WTC11 (cell line): ENCODE results near the gene ZNF35. TPM values are rescaled to one million over a fixed set of nuclear protein-coding genes. Genes with fewer than 3 reads are reported as not detected.

Source experiments
- ATAC-seq: fragments of 200-7000 bp; cut with Tn5 transposase; 2 replicates; pipeline ENCODE4 v1.10.0; 2021; ENCODE audit warnings: mild to moderate bottlenecking, moderate library complexity
- CTCF ChIA-PET: fragments of 300-600 bp; sonication (Branson Sonifier 250); formaldehyde crosslinking; loops from one replicate; lab custom pipeline; 2021; ENCODE audit warnings: antibody characterized with exemption; lab: Charles Lee
- POLR2A ChIA-PET: fragments of 350-600 bp; sonication (Branson Sonifier 250); formaldehyde crosslinking; loops from one replicate; lab custom pipeline; 2021; ENCODE audit warnings: antibody characterized with exemption; lab: Charles Lee
- DNase-seq: peaks from one replicate; pipeline ENCODE4 v3.0.0; 2021; ENCODE audit warnings: low spot score
- H3K27ac Mint-ChIP-seq: 2 replicates; pipeline ENCODE4 v1.8.0; 2021; ENCODE audit warnings: mixed read lengths
- H3K27me3 Mint-ChIP-seq: 2 replicates; pipeline ENCODE4 v1.8.0; 2021; ENCODE audit warnings: low read depth, mild to moderate bottlenecking, moderate library complexity, mixed read lengths
- H3K36me3 Mint-ChIP-seq: 2 replicates; pipeline ENCODE4 v1.8.0; 2021; ENCODE audit warnings: mixed read lengths
- H3K4me1 Mint-ChIP-seq: 2 replicates; pipeline ENCODE4 v1.8.0; 2022; ENCODE audit warnings: mixed read lengths
- H3K4me3 Mint-ChIP-seq: 2 replicates; pipeline ENCODE4 v1.8.0; 2021; ENCODE audit warnings: mild to moderate bottlenecking, moderate library complexity, mixed read lengths
- H3K9me3 Mint-ChIP-seq: 2 replicates; pipeline ENCODE4 v1.8.0; 2021; ENCODE audit warnings: mixed read lengths
- AFF4 ChIP-seq: sonication (generic); formaldehyde crosslinking; IDR thresholded peaks from 2 replicates; pipeline ENCODE4 v1.8.1; 2023; ENCODE audit warnings: mild to moderate bottlenecking, missing genetic modification reagents, borderline replicate concordance
- ARID4B ChIP-seq: sonication (generic); formaldehyde crosslinking; IDR thresholded peaks from 2 replicates; pipeline ENCODE4 v1.8.0; 2023; ENCODE audit warnings: missing genetic modification reagents, mild to moderate bottlenecking, borderline replicate concordance
- CREM ChIP-seq: sonication (generic); formaldehyde crosslinking; IDR thresholded peaks from 2 replicates; pipeline ENCODE4 v1.8.1; 2022; ENCODE audit warnings: mild to moderate bottlenecking, missing genetic modification reagents, moderate library complexity
- EMX1 ChIP-seq: fragments of 250-450 bp; sonication (Bioruptor Pico); IDR thresholded peaks from 2 replicates; pipeline ENCODE4 v1.8.0; 2021; ENCODE audit warnings: mild to moderate bottlenecking
- ETV6 ChIP-seq: sonication (generic); formaldehyde crosslinking; IDR thresholded peaks from 2 replicates; pipeline ENCODE4 v1.8.1; 2022; ENCODE audit warnings: mild to moderate bottlenecking, missing genetic modification reagents
- FOXK1 ChIP-seq: sonication (generic); formaldehyde crosslinking; IDR thresholded peaks from 2 replicates; pipeline ENCODE4 v1.8.0; 2022; ENCODE audit warnings: mild to moderate bottlenecking, moderate library complexity, missing genetic modification reagents
- FOXP4 ChIP-seq: sonication (generic); formaldehyde crosslinking; IDR thresholded peaks from 2 replicates; pipeline ENCODE4 v1.8.0; 2022; ENCODE audit warnings: mild to moderate bottlenecking, missing genetic modification reagents
- IRF2 ChIP-seq: sonication (generic); formaldehyde crosslinking; IDR thresholded peaks from 2 replicates; pipeline ENCODE4 v1.8.0; 2022; ENCODE audit warnings: low read depth, missing genetic modification reagents, borderline replicate concordance
- KAT7 ChIP-seq: sonication (generic); formaldehyde crosslinking; IDR thresholded peaks from 2 replicates; pipeline ENCODE4 v1.8.1; 2023; ENCODE audit warnings: missing genetic modification reagents, mild to moderate bottlenecking, borderline replicate concordance
- MLX ChIP-seq: sonication (generic); formaldehyde crosslinking; IDR thresholded peaks from 2 replicates; pipeline ENCODE4 v1.8.1; 2023; ENCODE audit warnings: mild to moderate bottlenecking, missing genetic modification reagents, moderate library complexity
- MXD4 ChIP-seq: fragments of 250-450 bp; sonication (Bioruptor Pico); IDR thresholded peaks from 2 replicates; pipeline ENCODE4 v1.8.0; 2021; ENCODE audit warnings: mild to moderate bottlenecking, moderate library complexity, borderline replicate concordance
- MYBL2 ChIP-seq: sonication (generic); formaldehyde crosslinking; IDR thresholded peaks from 2 replicates; pipeline ENCODE4 v1.8.1; 2023; ENCODE audit warnings: mild to moderate bottlenecking, moderate library complexity, missing genetic modification reagents
- PREB ChIP-seq: sonication (generic); formaldehyde crosslinking; IDR thresholded peaks from 2 replicates; pipeline ENCODE4 v1.8.1; 2022; ENCODE audit warnings: mild to moderate bottlenecking, missing genetic modification reagents, moderate library complexity, borderline replicate concordance
- SMAD4 ChIP-seq: sonication (generic); formaldehyde crosslinking; IDR thresholded peaks from 2 replicates; pipeline ENCODE4 v1.8.0; 2022; ENCODE audit warnings: mild to moderate bottlenecking, missing genetic modification reagents
- SP1 ChIP-seq: sonication (generic); formaldehyde crosslinking; conservative IDR thresholded peaks from 2 replicates; pipeline ENCODE4 v1.8.1; 2022; ENCODE audit warnings: missing genetic modification reagents
- ZNF121 ChIP-seq: sonication (generic); formaldehyde crosslinking; IDR thresholded peaks from 2 replicates; pipeline ENCODE4 v1.8.0; 2023; ENCODE audit warnings: missing genetic modification reagents
- total RNA-seq: library from RNA; stranded (reverse); gene quantifications from 3 replicates; pipeline ENCODE4 v1.2.3, GENCODE V29; 2021
- TF ChIP-seq, protein P1 (sequence below): sonication (generic); formaldehyde crosslinking; IDR thresholded peaks from 2 replicates; pipeline ENCODE4 v1.8.1; 2023; ENCODE audit warnings: mild to moderate bottlenecking, moderate library complexity, missing genetic modification reagents
- TF ChIP-seq, protein P2 (sequence below): sonication (generic); formaldehyde crosslinking; IDR thresholded peaks from 2 replicates; pipeline ENCODE4 v1.8.0; 2022; ENCODE audit warnings: mild to moderate bottlenecking, missing genetic modification reagents

Gene ZNF35
- total RNA-seq, 1 experiment from 2014 or later = 17.2 TPM

GRCh38 chr3:44612678-44613077 lies 35.9 kb upstream of the ZNF35 start:
- ChIA-PET POLR2A (no interaction called here), CTCF (no interaction called here)
- ATAC-seq = no peak
- TF ChIP-seq ZNF121 (CRISPR knock-in tag) (no peak), PREB (CRISPR knock-in tag) (no peak)
- Mint-ChIP-seq H3K36me3 (peaks cover 9% of the 10 kb centered on the region), H3K9me3 (peaks cover 30% of the 10 kb centered on the region), H3K27me3 (peaks cover 4% of the 10 kb centered on the region; the same call in 1 of the 2 replicates), H3K27ac (no peak overlapping the region), H3K4me1 (no peaks in the 10 kb centered on the region), H3K4me3 (no peak overlapping the region)
- no peak for DNase-seq

DNA sequence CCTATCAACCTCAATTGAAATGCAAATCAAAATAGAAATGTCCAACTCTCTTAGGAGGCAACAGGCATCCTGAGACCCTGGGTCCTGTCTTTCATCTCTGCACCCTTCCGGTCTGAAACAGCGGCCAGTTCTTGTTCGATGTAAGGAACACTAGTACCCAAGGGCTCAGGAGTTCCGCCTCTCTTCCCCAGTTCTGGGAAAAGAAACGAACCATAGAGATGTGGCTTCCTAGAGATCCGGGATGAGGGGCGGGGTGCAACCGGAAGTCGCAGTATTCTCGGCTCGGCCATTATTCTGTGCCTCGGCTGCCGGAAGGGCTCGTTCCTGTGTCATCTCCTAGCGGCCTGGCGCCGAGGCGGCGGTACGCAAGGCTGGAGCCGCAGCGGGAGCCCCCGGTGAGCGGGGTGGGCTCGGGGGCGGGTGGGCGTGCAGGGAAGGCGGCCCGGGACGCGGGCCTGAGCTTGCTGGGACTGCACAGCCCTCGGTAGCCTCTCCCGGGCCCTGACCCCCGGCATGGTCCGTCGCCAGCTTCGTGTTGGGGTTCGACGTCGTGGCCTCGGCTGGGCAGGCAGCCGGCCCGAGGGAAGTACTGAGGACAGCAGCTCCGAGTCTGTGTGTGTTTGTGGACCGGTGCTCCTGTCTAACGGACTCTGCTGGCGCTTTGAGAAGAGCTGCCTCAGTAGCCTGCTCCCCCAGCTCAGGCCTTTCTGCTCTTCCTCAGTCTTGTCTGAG lies 23.6 kb upstream of the ZNF35 start, which contains the start of gene ZNF197:
Gene ZNF197, plus strand, starts transcription at position 288 of the 732 bp plus-strand sequence. CDS start 4,119 bp downstream, outside the sequence.
- peak within 1 kb of the TSS; percentile 93 for H3K27ac Mint-ChIP-seq
- no peaks in the 10 kb centered on the region for H3K9me3 Mint-ChIP-seq
- DNase-seq (peak; percentile 90), ATAC-seq (peak; percentile 95)
- no peaks in the 10 kb centered on the region for H3K27me3 Mint-ChIP-seq
- H3K4me3 Mint-ChIP-seq = peak within 1 kb of the TSS; percentile 90
- no peaks in the 10 kb centered on the region for H3K36me3 Mint-ChIP-seq
- POLR2A ChIA-PET = interaction anchor here (1.1 to 1.7 kb wide), 3 partner anchors 24 to 104 kb away, joined by 3 to 7 read pairs (median 6); partner anchors contain the start of genes ZNF35, ZNF501 and ZNF660
- CTCF ChIA-PET = interaction anchor here (0.5 to 1.7 kb wide), 2 partner anchors 23 to 885 kb away, joined by 3 to 5 read pairs; partner anchors contain the start of gene ZNF35
- H3K4me1 Mint-ChIP-seq = peaks cover 11% of the 10 kb centered on the region
- TF ChIP-seq MXD4 (no peak), SMAD4 (CRISPR knock-in tag) (no peak), KAT7 (peak; percentile 64; the same call in 1 of the 2 replicates), AFF4 (no peak), MYBL2 (CRISPR knock-in tag) (peak; percentile 49; the same call in 1 of the 2 replicates), EMX1 (no peak), MLX (0 out of 2 replicates have a peak, but pooled peaks have one; percentile 67), ZNF121 (CRISPR knock-in tag) (peak; percentile 21; the same call in 1 of the 2 replicates), SP1 (CRISPR knock-in tag) (peak; percentile 54; the same call in 1 of the 2 replicates), CREM (CRISPR knock-in tag) (peak; percentile 75; the same call in 1 of the 2 replicates), FOXK1 (CRISPR knock-in tag) (peak; percentile 67; the same call in 1 of the 2 replicates), IRF2 (CRISPR knock-in tag) (no peak), ETV6 (CRISPR knock-in tag) (peak; percentile 96; the same call in 1 of the 2 replicates), ARID4B (CRISPR knock-in tag) (peak; percentile 42; the same call in 1 of the 2 replicates), FOXP4 (CRISPR knock-in tag) (peak; percentile 58; the same call in 1 of the 2 replicates)
- TF ChIP-seq, protein P1, sequence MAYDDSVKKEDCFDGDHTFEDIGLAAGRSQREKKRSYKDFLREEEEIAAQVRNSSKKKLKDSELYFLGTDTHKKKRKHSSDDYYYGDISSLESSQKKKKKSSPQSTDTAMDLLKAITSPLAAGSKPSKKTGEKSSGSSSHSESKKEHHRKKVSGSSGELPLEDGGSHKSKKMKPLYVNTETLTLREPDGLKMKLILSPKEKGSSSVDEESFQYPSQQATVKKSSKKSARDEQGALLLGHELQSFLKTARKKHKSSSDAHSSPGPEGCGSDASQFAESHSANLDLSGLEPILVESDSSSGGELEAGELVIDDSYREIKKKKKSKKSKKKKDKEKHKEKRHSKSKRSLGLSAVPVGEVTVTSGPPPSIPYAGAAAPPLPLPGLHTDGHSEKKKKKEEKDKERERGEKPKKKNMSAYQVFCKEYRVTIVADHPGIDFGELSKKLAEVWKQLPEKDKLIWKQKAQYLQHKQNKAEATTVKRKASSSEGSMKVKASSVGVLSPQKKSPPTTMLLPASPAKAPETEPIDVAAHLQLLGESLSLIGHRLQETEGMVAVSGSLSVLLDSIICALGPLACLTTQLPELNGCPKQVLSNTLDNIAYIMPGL (CRISPR knock-in tag) = peak; percentile 77; the same call in 1 of the 2 replicates
- TF ChIP-seq, protein P2, sequence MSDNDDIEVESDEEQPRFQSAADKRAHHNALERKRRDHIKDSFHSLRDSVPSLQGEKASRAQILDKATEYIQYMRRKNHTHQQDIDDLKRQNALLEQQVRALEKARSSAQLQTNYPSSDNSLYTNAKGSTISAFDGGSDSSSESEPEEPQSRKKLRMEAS (CRISPR knock-in tag) = peak; percentile 64; the same call in 1 of the 2 replicates
